Stomach smooth muscle (tissue), 2 donors: Measurements from ENCODE around the gene VARS2.

Source experiments
- H3K27ac ChIP-seq: one replicate; pipeline ENCODE4 v1.7.0; 2013; ENCODE audit warnings: mild to moderate bottlenecking, low read length, inconsistent platforms
- H3K27me3 ChIP-seq, 2 donors: one replicate each; pipeline ENCODE4 v1.7.0; 2013; ENCODE audit warnings: low read length in 2 of 2; ENCODE audit not compliant: insufficient read depth in 2 of 2, control insufficient read depth in 1 of 2
- H3K36me3 ChIP-seq, 2 donors: one replicate each; pipeline ENCODE4 v1.7.0; 2013; ENCODE audit warnings: low read length in 2 of 2; ENCODE audit not compliant: control insufficient read depth in 2 of 2, insufficient read depth in 2 of 2
- H3K4me1 ChIP-seq: one replicate; pipeline ENCODE4 v1.7.0; 2013; ENCODE audit warnings: low read length; ENCODE audit not compliant: control insufficient read depth, insufficient read depth
- H3K4me3 ChIP-seq, 2 donors: one replicate each; pipeline ENCODE4 v1.7.0; 2013; ENCODE audit warnings: low read length in 2 of 2
- H3K9ac ChIP-seq, 2 donors: one replicate each; pipeline ENCODE4 v1.7.0; 2013; ENCODE audit warnings: low read length in 2 of 2, mild to moderate bottlenecking in 1 of 2
- H3K9me3 ChIP-seq, 2 donors: one replicate each; pipeline ENCODE4 v1.7.0; 2013; ENCODE audit warnings: low read length in 2 of 2; ENCODE audit not compliant: control insufficient read depth in 2 of 2
- donor health status: healthy.
- donor health status: Pancreatic carcinoma.

VARS2 gene

GRCh38 chr6:30885481-30885998, 28.5 kb upstream of the VARS2 start:
- H3K36me3 ChIP-seq: peaks cover 5 to 6% of the 10 kb centered on the region in 2 donors
- no peaks in the 10 kb centered on the region for H3K27me3 ChIP-seq
- H3K9ac ChIP-seq: peak overlapping the region; percentile 80 to 82
- peaks cover 46% of the 10 kb centered on the region for H3K4me1 ChIP-seq
- no peaks in the 10 kb centered on the region for H3K9me3 ChIP-seq
- H3K4me3 ChIP-seq: peak overlapping the region; percentile 88 to 94
- peak overlapping the region; percentile 78 for H3K27ac ChIP-seq

GRCh38 chr6:30885999-30886896, 27.8 kb upstream of the VARS2 start:
- peak overlapping the region; percentile 78 for H3K27ac ChIP-seq
- peaks cover 6 to 8% of the 10 kb centered on the region in 2 donors for H3K36me3 ChIP-seq

GRCh38 chr6:30886897-30887255, 27.2 kb upstream of the VARS2 start:
- H3K4me1 ChIP-seq: peaks cover 50% of the 10 kb centered on the region
- no peaks in the 10 kb centered on the region for H3K9me3 ChIP-seq
- peak overlapping the region; percentile 88 to 94 for H3K4me3 ChIP-seq
- H3K27ac ChIP-seq: peak overlapping the region; percentile 78
- H3K36me3 ChIP-seq: peaks cover 10 to 14% of the 10 kb centered on the region in 2 donors
- H3K9ac ChIP-seq: peak overlapping the region; percentile 80 to 82
- no peaks in the 10 kb centered on the region for H3K27me3 ChIP-seq

More at GRCh38 chr6:30885999-30886896, 27.8 kb upstream of the VARS2 start:
- Histone ChIP-seq H3K4me1 (peaks cover 51% of the 10 kb centered on the region), H3K4me3 (peak overlapping the region; percentile 88 to 94), H3K9me3 (no peaks in the 10 kb centered on the region), H3K9ac (peak overlapping the region; percentile 80 to 82), H3K27me3 (no peaks in the 10 kb centered on the region)

- Histone ChIP-seq H3K27me3 (no peaks in the 10 kb centered on the region), H3K4me3 (no peak overlapping the region), H3K9me3 (no peaks in the 10 kb centered on the region), H3K36me3 (peaks cover 17 to 19% of the 10 kb centered on the region in 2 donors), H3K27ac (no peak overlapping the region), H3K4me1 (peaks cover 43% of the 10 kb centered on the region), H3K9ac (peak overlapping the region in 1 of 2 donors; percentile 29)
Measured at GRCh38 chr6:30887901-30888815, 25.9 kb upstream of the VARS2 start.

GRCh38 chr6:30888816-30889495, 25.1 kb upstream of the VARS2 start:
- Histone ChIP-seq H3K27ac (no peak overlapping the region), H3K4me1 (peaks cover 37% of the 10 kb centered on the region), H3K27me3 (no peaks in the 10 kb centered on the region), H3K36me3 (peaks cover 23 to 26% of the 10 kb centered on the region in 2 donors), H3K9ac (peak overlapping the region in 1 of 2 donors; percentile 29), H3K9me3 (no peaks in the 10 kb centered on the region), H3K4me3 (no peak overlapping the region)

GRCh38 chr6:30889496-30889885, 24.5 kb upstream of the VARS2 start:
- Histone ChIP-seq H3K36me3 (peaks cover 27 to 30% of the 10 kb centered on the region in 2 donors), H3K27ac (peak overlapping the region; percentile 18), H3K9ac (peak overlapping the region in 1 of 2 donors; percentile 16), H3K4me1 (peaks cover 37% of the 10 kb centered on the region), H3K9me3 (no peaks in the 10 kb centered on the region), H3K27me3 (no peaks in the 10 kb centered on the region), H3K4me3 (no peak overlapping the region)

GRCh38 chr6:30889921-30890645, 24.0 kb upstream of the VARS2 start:
- Histone ChIP-seq H3K4me1 (peaks cover 34% of the 10 kb centered on the region), H3K9ac (peak overlapping the region; percentile 16 to 47), H3K27me3 (no peaks in the 10 kb centered on the region), H3K36me3 (peaks cover 32 to 35% of the 10 kb centered on the region in 2 donors), H3K4me3 (no peak overlapping the region), H3K9me3 (no peaks in the 10 kb centered on the region), H3K27ac (peak overlapping the region; percentile 18)

GRCh38 chr6:30890646-30891449, 23.2 kb upstream of the VARS2 start:
- no peaks in the 10 kb centered on the region for H3K27me3 ChIP-seq
- H3K4me1 ChIP-seq: peaks cover 27% of the 10 kb centered on the region
- peak overlapping the region in 1 of 2 donors; percentile 47 for H3K9ac ChIP-seq
- H3K9me3 ChIP-seq: no peaks in the 10 kb centered on the region
- H3K4me3 ChIP-seq: no peak overlapping the region
- H3K27ac ChIP-seq: no peak overlapping the region
- peaks cover 40 to 42% of the 10 kb centered on the region in 2 donors for H3K36me3 ChIP-seq

GRCh38 chr6:30891450-30891723, 22.7 kb upstream of the VARS2 start:
- H3K4me3 ChIP-seq: no peak overlapping the region
- no peak overlapping the region for H3K27ac ChIP-seq
- H3K4me1 ChIP-seq: peaks cover 21% of the 10 kb centered on the region
- H3K27me3 ChIP-seq: no peaks in the 10 kb centered on the region
- no peak overlapping the region for H3K9ac ChIP-seq
- H3K9me3 ChIP-seq: no peaks in the 10 kb centered on the region
- H3K36me3 ChIP-seq: peaks cover 45 to 48% of the 10 kb centered on the region in 2 donors
